Activated CD4-positive, alpha-beta T cell treated with anti-CD3 and anti-CD28 coated beads, Interleukin-2, Interleukin-6, amounts not matched to agents 100 ng/mL and 50 ng/mL, durations not matched to agents 16 hours and 8 hours (primary cell): ENCODE measurements around the gene TRIM63.

Experiments used
- DNase-seq: peaks from one replicate; pipeline ENCODE4 v3.0.0-alpha.2; 2020

The TRIM63 gene

GRCh38 chr1:26084091-26084561, 16.7 kb upstream of the TRIM63 start:
- no peak for DNase-seq

GRCh38 chr1:26083208-26083607, 15.8 kb upstream of the TRIM63 start:
- no peak for DNase-seq

GRCh38 chr1:26082020-26082350, 14.6 kb upstream of the TRIM63 start:
- no peak for DNase-seq

GRCh38 chr1:26081267-26082019, 14.0 kb upstream of the TRIM63 start:
- no peak for DNase-seq

GRCh38 chr1:26079960-26080814, 12.8 kb upstream of the TRIM63 start:
- no peak for DNase-seq

- DNase-seq = no peak
Observed at GRCh38 chr1:26079178-26079563, 11.7 kb upstream of the TRIM63 start.

- DNase-seq = no peak
Observed at GRCh38 chr1:26078286-26079177, 11.1 kb upstream of the TRIM63 start.

GRCh38 chr1:26077524-26077923, 10.1 kb upstream of the TRIM63 start:
- no peak for DNase-seq

- DNase-seq = no peak
Observed at GRCh38 chr1:26075421-26076144, 8.2 kb upstream of the TRIM63 start.

- DNase-seq = no peak
Observed at GRCh38 chr1:26072305-26072704, 4.9 kb upstream of the TRIM63 start.

GRCh38 chr1:26070963-26071342, 3.5 kb upstream of the TRIM63 start:
- no peak for DNase-seq

- no peak for DNase-seq
Observed at GRCh38 chr1:26070296-26070962, 3.0 kb upstream of the TRIM63 start.

GRCh38 chr1:26069941-26070295, 2.5 kb upstream of the TRIM63 start:
- no peak for DNase-seq

- no peak for DNase-seq
Observed at GRCh38 chr1:26066857-26067256, 573 bp downstream of the TRIM63 start.

- no peak for DNase-seq
Observed at GRCh38 chr1:26066160-26066559, 1.3 kb downstream of the TRIM63 start.

GRCh38 chr1:26064553-26064952, 2.9 kb downstream of the TRIM63 start:
- DNase-seq = no peak

GRCh38 chr1:26060832-26061574, 6.4 kb downstream of the TRIM63 start:
- DNase-seq = no peak

GRCh38 chr1:26059906-26060305, 7.5 kb downstream of the TRIM63 start:
- DNase-seq = no peak

- DNase-seq = no peak
Observed at GRCh38 chr1:26058052-26058595, 9.3 kb downstream of the TRIM63 start.

GRCh38 chr1:26057189-26057588, 10.2 kb downstream of the TRIM63 start:
- no peak for DNase-seq

- DNase-seq = no peak
Observed at GRCh38 chr1:26055041-26055440, 12.4 kb downstream of the TRIM63 start.
